NCI-H2107 (cell line): ENCODE results near the gene MRPL54.
A peak's percentile ranks its signal among the peaks of the same experiment; 100 is the strongest.
"Not testable (repeated sequence)": the region's sequence is repeated elsewhere in the genome, so short reads cannot be mapped to it uniquely, and the experiment has no call there.

Source experiments
- DNase-seq: peaks from one replicate; lab custom pipeline; 2025; lab: John Stamatoyannopoulos, UW

MRPL54 gene

DNA sequence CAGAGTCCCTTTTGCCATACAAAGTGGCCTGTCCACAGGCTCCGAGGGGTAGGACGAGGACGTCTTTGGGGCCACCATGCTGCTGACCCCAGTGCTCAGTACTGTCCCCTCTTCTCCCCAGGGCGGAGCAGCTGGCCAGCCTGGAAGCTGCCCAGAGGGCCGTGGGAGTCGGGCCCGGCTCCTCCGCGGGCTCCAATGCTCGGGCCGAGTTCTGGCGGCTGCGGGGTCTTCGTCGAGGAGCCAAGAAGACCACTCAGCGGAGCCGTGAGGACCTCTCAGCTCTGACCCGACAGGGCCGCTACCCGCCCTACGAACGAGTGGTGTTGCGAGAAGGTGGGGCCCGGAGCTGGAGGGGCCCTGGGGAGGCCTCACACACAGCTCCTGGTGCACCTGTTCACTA, 22.1 kb upstream of the MRPL54 start:
- DNase-seq: no peak

DNA sequence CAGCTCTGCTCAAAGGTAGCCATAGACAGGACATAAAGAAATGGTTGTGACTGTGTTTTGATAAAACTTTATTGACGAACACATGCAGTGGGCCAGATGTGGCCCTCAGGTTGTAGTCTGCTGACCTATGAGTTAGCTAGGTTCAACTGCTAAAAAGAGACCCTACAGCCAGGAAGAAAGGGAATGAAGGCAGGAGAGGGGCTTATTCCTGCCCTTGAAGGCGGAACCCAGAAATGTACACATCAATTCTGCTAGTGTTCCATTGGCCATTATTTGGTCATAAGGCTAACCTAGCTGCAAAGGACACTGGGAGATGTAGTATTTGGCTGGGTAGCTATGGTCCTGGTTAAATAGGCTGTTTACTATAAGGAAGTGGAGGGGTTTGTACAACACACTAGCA, 19.0 kb upstream of the MRPL54 start:
- no peak for DNase-seq

DNA sequence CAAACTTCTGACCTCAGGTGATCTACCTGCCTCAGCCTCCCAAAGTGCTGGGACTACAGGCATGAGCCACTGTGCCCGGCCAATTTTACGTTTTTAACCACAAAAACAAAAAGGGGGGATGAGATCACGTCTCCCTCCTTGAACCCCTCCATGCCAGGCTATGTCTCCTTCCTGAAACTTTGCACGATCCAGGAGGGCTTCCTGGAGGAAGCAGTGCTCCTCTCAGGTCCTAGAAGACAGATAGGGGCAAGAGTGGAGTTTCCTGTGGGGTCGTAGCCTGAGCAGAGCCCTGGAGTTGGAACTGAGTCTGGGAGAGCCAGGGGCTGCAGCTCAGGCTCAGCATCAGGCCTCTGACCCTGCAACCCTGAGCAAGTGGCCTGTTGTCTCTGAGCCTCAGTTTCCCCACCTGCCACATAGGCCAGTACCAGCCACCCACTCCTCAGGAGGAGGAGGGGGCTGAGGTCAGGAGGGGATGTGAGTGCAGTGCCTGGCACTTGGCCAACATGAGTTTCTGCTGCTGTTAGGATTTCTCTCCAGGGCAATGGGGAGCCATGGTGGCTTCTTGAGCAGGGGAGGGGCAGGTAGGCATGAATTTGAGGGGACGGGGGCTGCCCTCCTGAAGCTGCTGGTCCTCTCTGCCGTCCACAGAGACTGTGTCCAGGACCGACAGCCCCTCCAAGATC, 17.0 kb upstream of the MRPL54 start:
- no peak for DNase-seq

DNA sequence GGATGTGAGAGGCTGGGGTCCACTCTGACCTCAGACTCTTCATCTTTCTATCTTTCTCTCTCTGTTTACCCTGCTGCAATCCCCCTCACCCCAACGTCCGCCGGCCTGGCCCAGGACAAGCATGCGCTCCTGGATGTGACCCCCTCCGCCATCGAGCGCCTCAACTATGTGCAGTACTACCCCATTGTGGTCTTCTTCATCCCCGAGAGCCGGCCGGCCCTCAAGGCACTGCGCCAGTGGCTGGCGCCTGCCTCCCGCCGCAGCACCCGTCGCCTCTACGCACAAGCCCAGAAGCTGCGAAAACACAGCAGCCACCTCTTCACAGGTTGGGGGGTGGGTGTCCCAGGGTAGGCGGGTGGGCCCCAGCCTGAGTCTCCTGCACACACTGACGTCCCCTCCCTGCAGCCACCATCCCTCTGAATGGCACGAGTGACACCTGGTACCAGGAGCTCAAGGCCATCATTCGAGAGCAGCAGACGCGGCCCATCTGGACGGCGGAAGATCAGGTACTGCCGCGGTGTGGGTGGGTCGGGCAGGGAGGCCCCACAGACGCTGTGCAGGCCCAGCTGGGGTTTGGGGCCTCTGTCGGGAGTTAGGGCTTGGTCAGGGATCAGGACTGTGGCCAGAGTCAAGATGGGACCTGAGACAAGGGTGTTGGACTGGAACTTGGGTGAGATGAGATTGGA, 16.0 kb upstream of the MRPL54 start:
- no peak for DNase-seq

DNA sequence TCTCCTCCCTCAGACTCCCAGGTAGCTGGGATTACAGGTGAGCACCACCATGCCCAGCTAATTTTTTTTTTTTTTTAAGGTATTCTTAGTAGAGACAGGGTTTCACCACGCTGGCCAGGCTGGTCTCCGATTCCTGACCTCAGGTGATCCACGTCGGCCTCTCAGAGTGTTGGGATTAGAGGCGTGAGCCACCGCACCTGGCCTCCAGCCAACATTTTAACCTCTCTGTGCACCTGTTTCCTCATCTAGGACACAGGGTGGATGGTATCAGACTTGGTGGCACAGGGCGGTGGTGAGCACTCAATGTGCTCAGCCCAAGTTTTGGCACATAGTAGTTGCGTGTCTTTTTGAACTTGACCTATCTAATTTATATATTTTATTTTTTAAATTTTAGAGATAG, 13.5 kb upstream of the MRPL54 start:
- no peak for DNase-seq

DNA sequence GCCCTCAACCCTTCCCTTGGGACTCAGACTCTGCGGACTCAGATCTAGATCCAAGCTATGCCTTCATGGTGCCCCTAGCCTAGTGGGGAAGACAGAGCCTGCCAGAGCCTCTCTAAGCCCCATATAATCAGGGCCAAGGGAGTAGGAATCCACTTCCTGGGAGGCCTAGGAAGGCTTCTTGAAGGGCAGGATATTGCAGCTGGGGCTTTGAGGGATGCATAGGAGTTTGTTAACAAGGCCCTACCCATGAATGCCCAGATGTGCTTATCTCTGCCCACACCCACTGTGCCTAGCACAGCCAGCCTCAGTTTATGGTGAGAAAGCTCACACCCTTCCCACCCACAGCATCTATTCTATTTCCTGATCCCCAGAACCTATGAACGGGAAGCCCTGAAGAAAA, 12.3 kb upstream of the MRPL54 start:
- no peak for DNase-seq

DNA sequence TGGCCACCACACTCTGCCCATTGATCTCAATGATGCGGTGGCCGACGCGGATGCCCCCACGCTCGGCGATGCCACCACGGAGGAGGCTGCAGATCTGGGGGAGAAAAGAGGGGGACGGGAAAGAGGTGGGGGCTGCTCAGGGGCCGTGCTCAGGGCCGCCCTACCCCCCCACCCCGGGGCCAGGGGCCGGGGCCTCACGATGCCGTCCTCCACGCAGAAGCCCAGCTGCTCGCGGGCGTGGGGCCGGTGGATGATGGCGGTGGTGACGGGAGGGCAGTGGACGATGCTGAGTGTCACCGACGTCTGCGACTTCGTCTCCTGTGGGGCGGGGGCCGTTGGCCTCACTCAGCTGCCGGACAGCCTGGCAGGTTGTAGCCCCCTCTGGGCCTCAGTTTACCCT, 11.2 kb upstream of the MRPL54 start:
- no peak for DNase-seq

DNA sequence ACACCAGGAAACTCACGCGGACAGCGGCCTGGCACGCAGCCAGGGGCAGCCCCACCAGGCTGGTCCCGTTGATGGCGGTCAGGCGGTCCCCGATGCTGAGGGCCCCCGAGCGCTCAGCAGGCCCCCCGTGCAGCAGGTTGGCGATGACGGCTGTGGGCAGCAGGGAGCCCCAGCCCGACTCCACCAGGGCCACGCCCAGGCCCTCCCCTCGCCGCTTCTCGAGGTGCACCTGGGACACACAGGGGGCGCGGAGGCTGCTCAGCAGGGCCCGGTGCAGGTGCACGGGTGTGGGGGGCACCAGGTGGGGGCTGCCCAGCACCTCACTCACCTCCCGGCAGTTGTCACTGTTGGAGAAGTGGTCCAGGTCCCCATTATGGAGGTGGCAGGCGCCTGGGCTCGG, 10.0 kb upstream of the MRPL54 start:
- DNase-seq: no peak

DNA sequence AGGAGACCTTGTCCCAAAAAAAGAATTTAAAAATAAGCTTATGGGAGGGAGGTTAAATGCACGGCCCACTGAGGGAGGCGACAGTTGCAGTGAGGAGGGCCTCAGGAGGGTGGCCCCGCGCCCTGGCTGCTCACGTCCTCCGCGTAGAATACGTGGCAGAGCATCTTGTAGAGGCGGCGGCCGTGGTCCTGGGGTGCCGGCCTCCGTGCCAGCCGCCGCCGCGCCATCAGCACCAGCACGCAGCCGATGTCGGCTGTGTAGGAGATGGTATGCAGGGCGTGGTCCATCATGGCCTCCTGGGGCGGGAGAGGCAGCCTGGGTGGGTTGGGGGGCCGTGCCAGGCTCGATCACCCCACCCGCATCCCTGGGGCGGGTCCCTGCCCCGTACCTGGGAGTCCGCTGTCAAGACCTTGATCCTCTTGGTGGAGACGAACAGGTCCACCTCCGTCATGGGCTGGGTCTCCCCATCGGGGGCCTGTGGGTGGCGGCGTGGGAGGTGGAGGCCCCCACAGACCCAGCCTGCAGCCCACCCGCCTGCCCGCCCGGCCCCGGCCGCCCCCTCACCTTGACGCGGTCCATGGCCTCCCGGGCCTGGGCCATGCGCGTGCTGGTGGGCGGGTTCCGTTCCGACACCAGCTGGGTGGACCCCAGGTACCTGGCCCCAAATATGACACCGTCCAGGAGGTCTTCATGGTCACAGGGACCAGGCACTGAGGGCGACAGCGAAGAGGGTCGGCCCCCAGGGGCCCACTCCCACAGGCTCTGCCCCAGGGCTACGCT, 8.7 kb upstream of the MRPL54 start:
- no peak for DNase-seq

DNA sequence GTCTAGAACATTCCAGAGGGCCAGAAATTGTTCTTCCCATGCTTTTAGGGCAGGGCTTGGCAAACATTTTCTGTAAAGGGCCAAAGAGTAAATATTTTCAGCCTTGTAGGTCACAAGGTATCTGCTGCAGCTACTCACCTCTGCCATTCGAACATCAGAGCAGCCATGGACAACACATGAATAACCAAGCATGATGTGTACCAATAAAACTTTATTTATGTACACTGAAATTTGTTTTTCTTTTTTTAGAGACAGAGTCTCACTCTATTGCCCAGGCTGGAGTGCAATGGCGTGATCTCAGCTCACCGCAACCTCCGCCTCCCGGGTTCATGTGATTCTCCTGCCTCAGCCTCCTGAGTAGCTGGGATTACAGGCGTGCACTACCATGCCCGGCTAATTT, 4.8 kb upstream of the MRPL54 start:
- DNase-seq: not testable (repeated sequence)

DNA sequence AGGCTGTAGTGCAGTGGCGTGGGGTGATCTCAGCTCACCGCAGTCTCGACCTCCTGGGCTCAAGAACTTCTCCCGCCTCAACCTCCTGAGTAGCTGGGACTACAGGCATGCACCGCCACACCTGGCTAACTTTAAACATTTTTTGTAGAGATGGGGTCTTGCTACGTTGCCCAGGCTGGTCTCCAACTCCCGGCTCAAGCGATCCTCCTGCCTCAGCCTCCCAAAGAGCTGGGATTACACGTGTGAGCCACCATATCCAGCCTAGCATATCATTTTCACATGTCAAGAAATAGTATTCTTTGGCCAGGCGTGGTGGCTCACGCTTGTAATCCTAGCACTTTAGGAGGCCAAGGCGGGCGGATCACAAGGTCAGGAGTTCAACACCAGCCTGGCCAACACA, 4.2 kb upstream of the MRPL54 start:
- not testable (repeated sequence) for DNase-seq

DNA sequence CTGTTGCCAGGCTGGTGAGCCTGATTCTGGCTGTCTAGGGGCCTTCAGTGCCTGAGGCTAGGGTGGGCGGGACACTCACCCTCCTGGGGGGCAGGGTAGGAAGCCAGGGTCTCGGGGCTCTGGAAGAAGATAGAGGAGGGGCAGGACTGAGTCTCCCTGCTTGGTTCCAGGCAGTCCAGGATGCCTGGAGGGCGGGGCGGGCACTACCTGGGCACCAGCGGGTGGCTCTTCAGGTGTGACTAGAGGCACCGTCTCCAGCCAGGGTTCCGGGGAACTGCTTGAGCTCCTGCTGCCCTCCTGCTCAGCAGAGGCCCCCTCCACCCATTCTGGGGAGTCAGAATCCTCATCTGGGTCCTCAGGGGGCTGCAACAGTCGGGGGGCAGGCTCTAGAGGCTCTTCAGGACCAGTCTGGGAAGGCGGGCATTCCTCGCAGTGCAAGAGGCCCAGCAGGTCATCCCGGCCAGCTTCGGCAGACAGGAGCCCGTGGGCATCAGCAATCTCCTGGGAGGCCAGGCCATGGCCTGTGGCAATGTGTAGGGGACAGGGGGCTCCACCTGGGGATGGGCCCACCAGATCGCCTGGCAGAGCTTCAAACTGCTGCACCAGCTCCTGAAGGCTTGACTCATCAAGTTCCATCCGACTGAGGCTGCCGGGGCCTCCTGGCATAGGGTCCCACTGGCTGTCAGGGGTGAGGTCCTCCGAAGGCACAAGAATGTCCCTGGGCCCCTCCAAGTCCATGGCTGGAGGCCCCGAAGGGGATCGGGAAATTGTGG, 2.8 kb upstream of the MRPL54 start:
- no peak for DNase-seq

DNA sequence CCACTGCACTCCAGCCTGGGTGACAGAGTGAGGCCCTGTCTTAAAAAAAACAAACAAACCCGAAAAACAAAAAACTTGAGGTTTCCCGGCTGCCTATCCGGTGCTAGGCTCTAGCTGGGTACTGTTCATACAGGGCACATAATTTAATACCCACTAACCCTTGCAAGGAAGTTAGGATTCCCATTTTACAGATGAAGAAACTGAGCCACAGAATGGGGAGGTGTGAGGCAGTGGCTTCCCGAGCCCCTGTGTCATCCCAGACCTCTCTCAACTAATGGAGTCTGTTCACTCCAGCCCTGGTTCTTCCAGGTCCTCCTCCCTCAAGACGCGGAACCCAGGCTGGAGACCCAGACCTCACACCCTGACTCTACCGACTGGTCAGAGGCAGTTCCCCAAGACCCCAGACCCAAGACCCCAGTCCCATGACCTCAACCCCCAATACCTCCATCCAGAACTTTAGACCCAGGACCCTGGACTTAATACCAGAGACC, 1.6 kb upstream of the MRPL54 start:
- no peak for DNase-seq

DNA sequence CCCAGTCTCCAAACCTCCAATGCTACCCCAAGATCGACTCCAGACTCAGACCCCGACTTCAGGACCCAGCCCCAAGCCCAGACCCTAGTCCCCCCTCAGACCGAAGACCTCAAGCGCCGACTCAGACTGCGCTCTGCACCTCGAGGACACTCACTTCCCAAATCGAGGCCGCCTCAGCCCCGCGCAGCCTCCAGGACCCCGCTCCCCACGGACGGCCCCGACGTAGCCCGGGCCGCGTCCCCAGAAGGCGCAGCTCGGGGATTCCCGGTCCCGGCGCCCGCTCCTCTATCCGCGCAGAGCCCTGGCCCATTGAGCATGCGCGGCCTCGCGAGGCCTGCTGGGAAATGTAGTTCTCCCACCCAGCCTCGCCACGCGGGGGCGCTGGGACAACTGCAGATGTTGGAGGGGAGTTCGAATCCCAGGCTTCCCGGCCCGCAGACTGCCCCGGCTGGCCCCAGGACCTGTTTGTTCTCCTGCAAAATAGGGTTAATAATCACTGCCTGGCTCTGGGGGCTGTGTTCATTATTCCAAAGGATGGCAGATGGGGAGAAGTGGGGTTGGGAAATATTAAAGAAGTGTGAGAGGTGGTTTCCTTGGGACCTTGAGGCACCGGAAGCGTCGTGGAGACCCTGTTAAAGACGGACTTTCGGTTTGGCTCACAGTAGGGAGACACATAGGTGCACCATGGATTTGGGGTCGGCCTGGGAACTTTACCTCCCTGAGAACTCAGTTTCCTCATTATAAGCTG, 926 bp upstream of the MRPL54 start, which contains the start of gene APBA3:
APBA3 (minus strand) TSS at position 311 of the 748 bp plus-strand sequence. CDS start 1,428 bp downstream, outside the sequence.
- peak; percentile 92 for DNase-seq

DNA sequence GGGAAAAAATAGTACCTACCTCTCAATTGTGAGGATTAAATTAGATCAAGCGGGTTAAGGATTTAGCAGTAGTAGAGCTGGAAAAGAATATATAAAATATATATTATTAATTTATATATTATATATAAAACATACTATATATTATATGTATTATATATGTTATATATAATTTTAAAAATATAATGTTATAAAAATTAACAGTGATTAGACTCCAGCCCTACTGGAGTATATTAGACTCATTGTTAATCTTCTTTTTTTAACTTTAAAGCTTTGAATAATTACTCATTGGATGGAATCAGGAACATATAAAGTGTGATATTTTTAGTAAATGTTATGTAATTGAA, 380 bp upstream of the MRPL54 start:
- no peak for DNase-seq

DNA sequence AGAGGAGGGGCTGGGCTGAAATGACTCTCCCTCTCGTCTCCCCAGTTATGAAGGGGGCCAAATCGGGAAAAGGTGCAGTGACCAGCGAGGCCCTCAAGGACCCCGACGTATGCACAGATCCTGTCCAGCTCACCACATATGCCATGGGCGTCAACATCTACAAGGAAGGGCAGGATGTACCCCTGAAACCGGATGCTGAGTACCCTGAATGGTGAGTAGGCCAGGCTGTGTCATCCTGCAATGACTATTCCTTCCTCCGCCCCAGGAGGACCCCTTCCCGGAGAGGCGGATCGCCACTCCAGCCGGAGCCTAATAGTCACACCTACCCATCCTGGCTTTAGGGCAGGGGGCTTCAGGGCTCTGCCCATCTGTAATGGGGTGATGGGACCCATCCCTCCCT, 2.6 kb downstream of the MRPL54 start:
- DNase-seq: no peak

DNA sequence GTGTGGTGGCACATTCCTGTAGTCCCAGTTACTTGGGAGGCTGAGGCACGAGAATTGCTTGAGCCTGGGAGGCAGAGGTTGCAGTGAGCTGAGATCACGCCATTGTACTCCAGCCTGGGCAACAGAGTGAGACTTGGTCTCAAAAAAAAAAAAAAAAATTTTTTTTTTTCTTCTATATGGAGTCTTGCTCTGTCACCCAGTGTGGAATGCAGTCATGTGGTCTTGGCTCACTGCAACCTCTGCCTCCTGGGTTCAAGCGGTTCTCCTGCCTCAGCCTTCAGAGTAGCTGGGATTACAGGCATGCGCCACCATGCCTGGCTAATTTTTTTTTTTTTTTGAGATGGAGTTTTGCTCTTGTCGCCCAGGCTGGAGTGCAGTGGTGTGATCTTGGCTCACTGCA, 3.3 kb downstream of the MRPL54 start:
- not testable (repeated sequence) for DNase-seq

DNA sequence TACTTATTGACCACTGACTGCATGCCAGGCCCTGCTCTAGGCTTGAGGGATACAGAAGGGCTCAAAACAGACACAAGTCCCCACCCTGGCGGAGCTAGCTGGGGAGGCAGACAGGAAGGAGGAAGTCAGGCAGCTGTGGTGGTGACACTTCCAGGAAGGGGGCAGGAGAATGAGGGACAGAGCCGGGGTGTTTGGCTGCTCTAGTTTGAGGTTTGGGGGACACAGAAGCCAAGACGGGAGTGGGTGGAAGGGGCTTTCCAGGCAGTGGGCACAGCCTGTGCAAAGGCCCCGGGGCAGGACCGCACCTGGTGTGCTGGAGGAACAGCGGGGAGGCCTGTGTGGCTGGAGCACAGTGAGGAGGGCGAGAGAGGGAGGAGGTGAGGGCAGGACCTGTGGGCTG, 4.0 kb downstream of the MRPL54 start:
- DNase-seq: no peak

DNA sequence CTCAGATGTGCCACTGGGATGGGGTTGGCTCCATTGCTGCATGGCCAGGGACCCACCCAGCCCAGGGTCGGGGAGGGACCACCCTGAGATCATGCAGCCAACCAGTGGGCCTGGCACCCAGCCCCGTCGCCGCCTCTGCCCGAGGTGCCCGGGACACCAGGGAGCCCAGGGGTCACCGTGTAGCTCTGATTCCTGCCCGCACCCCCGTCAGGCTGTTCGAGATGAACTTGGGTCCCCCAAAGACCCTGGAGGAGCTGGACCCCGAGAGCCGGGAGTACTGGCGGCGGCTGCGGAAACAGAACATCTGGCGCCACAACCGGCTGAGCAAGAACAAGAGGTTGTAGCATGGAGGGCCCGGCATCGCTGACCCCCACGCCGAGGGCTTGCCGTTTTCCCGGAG, 4.6 kb downstream of the MRPL54 start:
- DNase-seq: no peak

DNA sequence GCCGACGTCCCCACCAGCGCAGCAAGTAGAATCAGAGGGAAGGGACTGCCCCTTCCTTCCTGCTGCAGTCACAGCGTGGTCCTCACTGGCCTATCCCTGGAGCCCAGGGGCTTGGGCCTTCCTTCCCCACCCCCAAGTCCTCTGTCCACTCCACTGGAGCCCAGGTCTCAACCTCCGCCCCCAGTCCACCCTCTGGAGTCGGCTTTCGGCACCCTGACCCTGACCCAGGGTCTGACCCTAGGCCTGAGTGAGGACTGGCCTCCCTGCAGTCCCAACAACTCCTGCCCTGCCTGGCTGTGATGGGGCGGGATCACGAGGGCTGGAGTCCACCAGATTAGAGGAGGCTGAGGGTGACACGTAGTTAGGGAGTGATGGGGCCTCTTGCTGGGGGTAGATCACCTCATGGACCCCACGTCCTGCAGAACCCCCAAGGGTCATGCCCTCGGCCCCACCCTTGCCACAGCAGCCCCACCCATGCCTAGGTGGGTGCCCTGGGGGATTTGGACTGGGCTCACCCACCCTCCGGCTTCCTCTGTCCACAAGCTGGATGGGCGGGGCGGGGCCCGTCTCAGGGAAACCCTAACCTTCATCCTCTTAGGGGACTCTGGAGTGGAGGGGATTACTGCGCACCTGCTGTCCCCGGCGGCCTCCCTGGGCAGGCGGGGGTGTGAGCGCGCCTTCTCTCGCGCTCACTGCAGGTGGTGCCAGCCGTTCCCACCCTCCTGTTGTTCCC, 5.7 kb downstream of the MRPL54 start:
- DNase-seq: no peak

DNA sequence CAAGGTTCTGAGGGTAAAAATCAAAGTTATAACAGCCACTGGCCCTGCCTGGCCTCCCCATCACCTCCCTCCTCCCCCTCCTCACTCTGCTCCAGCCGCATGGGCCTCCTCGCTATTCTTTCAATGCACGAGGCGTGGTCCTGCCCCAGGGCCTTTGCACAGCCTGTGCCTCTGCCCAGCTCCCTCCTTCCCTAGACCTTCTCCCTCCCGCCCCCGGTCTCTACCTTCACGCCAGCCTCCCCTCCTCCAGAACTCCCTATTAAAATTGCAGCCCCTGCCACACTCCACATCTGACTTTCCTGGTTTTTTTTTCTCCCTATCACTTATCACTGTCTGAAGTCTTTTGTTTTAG, 6.2 kb downstream of the MRPL54 start:
- DNase-seq: no peak
